GM21526 (cell line): ENCODE measurements around the gene DVL1.

Source experiments
- ATAC-seq: cut with Tn5 transposase; IDR thresholded peaks from one replicate; pipeline ENCODE4 v1.9.1; 2021; ENCODE audit warnings: moderate library complexity; ENCODE audit not compliant: unreplicated experiment, low FRiP score

DVL1 gene

DNA sequence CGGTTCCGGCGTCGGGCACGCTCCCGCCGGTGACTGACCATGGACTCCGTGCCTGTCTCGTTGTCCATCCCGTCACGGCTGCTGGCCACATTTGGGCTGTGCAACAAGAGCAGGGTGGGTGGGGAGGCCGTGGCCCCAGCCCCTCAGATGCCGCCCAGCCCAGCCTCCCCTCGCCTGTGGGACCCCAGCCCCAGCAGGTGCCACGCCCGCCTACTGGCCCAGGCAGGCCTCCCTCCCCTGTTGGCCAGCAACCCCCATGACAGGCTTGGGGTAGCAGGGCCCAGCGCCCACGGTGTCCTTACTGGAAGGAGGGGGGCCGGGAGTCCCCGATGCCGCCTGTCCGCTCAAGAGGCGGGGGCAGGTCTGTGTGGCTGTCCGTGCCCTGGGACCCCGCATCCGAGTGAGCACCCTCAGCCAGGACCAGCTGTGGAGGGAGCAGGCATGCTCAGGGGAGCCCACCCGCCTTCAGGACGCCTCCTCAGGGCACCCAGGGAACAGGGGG is 7.1 kb downstream of the DVL1 start:
- ATAC-seq = no peak

DNA sequence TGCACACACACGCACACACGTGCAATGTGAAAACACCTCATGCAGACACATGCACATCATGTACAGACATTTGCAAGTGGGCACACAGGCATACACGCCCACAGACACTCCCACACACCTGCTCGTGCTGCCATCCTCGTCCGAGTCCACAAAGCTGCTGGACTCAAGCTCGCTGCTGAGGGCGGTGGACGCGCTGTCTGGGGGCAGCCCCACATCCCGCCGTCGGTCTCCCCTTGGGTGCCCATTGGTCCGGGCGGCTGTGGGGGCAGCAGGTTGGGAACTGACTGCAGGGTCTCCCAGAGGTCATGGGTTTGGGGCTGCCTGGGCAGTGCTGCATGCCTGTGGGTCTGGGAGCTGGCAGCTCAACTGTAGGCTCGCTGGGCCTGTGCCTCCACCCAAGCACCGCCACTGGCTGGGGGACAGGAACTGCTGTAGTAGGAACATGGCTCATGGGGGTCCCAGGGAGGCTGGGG is 7.6 kb downstream of the DVL1 start:
- no peak for ATAC-seq

DNA sequence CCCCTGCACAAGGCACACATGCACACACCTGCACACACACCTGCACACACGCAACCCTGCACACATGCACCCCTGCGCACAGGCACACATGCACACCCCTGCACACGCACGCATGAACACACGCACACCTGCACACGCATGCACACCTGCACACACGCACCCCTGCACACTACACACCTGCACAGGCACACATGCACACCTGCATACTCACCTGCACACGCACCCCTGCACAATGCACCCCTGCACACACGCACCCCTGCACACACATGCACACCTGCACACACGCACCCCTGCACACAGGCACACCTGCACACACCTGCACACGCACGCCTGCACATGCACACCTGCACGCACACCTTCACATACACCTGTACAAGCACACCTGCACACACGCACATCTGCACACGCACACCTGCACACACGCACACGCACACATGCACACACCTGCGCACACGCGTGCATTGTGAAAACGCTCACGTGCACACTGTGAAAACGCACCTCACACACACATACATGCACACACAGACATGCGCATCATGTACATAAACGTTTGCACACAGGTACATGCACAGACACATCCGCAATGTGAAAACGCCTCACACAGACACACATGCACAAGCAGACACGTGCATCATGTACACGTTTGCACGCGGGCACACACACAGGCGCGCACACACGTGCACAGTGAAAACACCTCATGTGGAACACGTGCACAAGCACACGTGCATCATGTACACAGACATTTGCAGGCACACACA is 8.2 kb downstream of the DVL1 start:
- ATAC-seq = no peak

DNA sequence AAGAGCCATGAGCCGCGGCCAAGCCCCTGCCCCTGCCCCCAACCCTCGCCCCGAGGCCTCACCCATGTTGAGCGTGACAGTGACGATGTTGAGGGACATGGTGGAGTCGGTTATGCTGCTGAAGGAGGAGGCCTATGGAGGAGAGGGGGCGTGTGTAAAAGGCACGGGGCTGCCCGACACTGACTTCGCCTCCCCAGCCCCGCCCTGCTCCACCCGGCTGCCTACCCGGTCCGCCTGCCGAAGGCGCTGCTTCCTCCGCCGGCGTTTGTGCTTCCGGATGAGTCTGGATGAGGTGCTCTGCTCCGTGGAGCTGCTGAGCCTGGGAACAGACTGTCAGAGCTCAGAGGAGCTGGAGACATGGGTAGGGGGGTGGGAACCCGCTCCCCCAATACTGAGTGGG is 9.0 kb downstream of the DVL1 start:
- ATAC-seq = no peak

DNA sequence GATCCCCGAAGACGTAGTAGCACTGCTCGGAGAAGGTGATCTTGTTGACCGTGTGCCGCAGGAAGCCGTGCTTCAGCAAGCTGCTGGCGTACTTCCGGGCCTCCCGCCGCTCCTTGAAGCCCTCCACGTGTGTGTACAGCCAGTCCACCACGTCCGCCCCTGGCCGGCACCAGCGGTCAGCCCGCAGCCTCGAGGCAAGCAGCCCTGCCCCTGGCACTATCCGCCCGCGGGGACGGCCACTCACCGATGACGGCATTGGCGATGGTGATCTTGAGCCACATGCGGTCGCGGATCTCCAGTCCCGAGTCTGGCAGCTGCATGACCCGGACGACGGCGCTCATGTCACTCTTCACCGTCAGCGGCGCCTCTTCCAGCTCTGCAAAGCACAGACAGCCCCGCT is 10.9 kb downstream of the DVL1 start:
- ATAC-seq = no peak

DNA sequence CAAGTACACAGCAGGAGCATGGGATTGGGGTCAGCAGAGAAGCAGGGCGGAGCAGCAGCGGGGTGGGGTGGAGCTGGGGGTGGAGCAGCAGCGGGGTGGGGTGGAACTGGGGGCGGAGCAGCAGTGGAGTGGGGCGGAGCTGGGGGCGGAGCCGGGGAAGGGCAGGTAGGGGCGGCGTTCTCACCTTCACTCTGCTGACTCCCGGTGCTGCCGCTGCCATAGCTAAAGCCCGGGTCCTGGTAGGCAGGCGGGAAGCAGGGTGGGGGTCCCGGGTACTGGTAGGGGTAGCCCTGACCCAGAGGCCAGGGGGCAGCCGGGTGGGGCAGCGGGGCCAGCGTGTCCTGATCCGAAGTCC is 11.4 kb downstream of the DVL1 start:
- ATAC-seq = no peak

DNA sequence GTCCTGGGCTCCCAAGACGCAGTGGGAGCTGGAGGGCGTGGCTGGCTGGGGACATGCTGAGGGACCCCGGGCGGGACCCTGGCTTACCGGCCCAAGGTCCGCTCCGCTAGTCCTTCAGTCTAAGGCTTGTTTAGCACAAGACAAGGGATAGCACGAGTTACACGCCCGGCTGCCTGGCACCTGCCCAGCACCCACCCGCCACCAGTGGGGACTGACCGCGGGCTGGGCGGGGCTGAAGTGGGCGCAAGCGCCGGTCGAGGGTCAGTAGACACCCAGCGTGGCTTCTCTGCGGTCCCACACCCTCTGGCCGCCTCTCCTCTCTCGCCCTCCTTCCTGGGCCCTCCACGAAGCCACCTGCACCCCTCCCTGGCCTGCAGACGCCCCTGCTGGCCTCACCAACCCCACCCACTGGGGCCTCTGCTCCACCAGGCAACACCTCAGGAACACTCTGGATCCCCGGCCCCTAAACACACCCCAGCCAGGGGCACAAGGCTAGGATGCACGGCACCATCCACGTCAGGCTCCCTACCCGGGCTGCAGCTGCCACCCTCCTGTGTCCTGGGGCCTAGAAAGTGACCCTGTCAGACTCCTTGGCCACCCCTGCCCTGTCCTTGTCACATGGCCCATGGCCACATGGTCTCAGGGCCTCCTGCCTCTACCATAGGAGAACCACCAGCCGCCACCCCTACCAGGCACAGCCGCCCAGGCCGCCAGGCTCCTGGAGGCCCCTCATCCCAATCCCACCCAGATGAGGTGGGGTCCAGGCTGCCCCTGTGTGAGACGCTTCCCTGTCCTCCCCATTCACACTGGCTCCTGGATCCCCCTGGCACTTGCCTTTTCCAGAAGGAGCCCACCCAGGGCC is 12.1 kb downstream of the DVL1 start:
- no peak for ATAC-seq

DNA sequence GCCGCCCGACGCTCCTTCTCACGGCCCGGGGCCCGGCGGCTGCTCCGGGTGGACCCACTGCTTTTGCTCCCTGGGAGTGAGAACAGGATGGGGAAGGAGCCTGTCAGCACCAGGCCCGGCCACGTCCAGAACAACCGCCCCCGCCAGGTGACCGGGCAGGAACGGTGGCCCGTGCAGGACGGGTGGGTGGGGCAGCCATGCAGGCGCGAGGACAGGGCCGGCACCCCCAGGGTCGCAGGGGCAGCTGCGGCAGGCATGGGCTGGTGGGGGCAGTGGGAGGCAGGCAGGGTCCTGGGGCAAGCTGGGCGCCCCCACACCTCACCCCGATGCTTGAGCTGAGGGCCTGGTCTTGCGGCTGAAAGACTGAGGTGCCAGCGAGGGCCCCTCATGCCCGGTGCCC is 12.8 kb downstream of the DVL1 start:
- ATAC-seq = no peak

DNA sequence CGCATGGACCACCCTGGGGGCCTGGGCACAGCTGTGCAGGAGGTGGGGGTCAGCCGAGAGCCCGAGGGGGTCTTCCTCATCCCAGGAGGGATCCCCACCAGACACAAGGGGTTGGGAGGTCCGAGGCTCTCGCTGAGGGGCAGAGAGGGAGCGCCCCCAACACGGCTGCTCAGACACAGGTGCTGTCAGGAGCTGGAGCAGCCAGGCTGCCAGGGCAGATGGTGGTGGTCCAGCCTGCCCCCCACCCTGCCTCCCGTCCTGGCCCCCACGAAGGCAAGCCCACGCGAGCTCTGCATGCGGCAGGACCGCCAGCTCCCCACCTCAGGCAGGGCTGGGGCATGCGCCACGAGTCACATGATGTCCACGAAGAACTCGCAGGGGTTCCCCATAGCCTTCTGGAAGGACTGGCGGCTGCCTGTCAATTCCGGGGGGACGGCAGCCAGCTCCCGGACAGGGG is 13.4 kb downstream of the DVL1 start:
- ATAC-seq = no peak

DNA sequence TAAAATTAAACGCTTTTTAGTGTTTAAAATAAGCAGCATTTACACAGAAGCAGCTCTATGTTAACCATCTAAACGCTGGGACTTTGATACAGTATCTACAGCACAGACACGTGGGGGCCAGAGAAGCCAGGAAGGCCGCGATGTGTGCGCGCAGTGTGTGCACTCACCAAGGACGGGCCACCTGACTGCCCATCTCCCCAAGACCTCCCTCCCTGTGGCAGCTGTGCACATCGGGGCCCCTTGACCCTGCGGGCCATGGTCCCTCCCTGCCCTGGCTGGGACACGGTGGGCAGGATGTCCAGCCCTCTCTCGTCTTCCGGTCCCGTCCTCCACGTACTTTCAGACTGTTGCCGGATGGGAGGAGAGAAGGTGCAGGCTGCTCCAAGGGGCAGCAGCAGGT is 13.9 kb downstream of the DVL1 start:
- no peak for ATAC-seq

DNA sequence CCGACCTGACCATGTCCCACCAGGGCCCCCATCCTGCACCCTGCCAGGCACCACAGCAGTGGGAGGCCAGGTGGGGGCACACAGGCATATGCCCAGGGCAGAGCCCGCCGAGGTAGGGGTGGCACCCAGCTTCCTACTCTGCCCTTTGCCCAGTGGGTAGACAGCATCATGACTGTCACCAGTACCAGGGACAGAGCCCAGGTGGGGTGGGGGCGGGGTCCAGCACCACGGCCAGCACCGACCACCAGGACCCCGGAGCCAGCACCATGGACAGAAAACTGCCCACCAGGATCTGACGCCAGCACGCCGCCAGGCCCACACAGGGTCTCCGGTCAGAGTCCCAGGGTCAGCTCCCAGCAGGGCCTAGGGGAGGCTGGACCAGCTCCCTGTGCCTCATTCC is 14.4 kb downstream of the DVL1 start:
- no peak for ATAC-seq

DNA sequence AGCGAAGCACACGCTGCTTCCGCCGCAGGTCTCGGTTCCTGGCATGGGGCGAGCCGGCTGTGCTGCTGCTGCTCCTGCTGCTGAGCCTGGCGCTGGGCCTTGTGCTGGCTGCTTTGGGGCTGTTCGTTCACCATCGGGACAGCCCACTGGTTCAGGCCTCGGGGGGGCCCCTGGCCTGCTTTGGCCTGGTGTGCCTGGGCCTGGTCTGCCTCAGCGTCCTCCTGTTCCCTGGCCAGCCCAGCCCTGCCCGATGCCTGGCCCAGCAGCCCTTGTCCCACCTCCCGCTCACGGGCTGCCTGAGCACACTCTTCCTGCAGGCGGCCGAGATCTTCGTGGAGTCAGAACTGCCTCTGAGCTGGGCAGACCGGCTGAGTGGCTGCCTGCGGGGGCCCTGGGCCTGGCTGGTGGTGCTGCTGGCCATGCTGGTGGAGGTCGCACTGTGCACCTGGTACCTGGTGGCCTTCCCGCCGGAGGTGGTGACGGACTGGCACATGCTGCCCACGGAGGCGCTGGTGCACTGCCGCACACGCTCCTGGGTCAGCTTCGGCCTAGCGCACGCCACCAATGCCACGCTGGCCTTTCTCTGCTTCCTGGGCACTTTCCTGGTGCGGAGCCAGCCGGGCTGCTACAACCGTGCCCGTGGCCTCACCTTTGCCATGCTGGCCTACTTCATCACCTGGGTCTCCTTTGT is 15.5 kb downstream of the DVL1 start:
- no peak for ATAC-seq

DNA sequence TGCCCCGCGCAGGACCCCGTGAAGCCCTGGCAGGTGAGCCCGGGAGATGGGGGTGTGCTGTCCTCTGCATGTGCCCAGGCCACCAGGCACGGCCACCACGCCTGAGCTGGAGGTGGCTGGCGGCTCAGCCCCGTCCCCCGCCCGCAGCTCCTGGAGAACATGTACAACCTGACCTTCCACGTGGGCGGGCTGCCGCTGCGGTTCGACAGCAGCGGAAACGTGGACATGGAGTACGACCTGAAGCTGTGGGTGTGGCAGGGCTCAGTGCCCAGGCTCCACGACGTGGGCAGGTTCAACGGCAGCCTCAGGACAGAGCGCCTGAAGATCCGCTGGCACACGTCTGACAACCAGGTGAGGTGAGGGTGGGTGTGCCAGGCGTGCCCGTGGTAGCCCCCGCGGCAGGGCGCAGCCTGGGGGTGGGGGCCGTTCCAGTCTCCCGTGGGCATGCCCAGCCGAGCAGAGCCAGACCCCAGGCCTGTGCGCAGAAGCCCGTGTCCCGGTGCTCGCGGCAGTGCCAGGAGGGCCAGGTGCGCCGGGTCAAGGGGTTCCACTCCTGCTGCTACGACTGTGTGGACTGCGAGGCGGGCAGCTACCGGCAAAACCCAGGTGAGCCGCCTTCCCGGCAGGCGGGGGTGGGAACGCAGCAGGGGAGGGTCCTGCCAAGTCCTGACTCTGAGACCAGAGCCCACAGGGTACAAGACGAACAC is 16.3 kb downstream of the DVL1 start:
- ATAC-seq = no peak

DNA sequence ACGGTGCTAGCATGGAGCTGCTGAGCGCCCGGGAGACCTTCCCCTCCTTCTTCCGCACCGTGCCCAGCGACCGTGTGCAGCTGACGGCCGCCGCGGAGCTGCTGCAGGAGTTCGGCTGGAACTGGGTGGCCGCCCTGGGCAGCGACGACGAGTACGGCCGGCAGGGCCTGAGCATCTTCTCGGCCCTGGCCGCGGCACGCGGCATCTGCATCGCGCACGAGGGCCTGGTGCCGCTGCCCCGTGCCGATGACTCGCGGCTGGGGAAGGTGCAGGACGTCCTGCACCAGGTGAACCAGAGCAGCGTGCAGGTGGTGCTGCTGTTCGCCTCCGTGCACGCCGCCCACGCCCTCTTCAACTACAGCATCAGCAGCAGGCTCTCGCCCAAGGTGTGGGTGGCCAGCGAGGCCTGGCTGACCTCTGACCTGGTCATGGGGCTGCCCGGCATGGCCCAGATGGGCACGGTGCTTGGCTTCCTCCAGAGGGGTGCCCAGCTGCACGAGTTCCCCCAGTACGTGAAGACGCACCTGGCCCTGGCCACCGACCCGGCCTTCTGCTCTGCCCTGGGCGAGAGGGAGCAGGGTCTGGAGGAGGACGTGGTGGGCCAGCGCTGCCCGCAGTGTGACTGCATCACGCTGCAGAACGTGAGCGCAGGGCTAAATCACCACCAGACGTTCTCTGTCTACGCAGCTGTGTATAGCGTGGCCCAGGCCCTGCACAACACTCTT is 17.0 kb downstream of the DVL1 start:
- ATAC-seq = no peak

DNA sequence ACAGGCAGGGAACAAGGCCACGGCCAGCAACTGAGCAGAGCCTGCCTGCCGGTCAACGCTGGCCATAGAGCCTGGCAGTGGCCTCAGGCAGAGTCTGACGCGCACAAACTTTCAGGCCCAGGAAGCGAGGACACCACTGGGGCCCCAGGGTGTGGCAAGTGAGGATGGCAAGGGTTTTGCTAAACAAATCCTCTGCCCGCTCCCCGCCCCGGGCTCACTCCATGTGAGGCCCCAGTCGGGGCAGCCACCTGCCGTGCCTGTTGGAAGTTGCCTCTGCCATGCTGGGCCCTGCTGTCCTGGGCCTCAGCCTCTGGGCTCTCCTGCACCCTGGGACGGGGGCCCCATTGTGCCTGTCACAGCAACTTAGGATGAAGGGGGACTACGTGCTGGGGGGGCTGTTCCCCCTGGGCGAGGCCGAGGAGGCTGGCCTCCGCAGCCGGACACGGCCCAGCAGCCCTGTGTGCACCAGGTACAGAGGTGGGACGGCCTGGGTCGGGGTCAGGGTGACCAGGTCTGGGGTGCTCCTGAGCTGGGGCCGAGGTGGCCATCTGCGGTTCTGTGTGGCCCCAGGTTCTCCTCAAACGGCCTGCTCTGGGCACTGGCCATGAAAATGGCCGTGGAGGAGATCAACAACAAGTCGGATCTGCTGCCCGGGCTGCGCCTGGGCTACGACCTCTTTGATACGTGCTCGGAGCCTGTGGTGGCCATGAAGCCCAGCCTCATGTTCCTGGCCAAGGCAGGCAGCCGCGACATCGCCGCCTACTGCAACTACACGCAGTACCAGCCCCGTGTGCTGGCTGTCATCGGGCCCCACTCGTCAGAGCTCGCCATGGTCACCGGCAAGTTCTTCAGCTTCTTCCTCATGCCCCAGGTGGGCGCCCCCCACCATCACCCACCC is 17.9 kb downstream of the DVL1 start, which contains the start of gene TAS1R3:
Gene TAS1R3, plus strand, starts transcription at position 213 of the 898 bp plus-strand sequence. Its CDS starts 66 bp downstream, at position 279.
- no peak for ATAC-seq

DNA sequence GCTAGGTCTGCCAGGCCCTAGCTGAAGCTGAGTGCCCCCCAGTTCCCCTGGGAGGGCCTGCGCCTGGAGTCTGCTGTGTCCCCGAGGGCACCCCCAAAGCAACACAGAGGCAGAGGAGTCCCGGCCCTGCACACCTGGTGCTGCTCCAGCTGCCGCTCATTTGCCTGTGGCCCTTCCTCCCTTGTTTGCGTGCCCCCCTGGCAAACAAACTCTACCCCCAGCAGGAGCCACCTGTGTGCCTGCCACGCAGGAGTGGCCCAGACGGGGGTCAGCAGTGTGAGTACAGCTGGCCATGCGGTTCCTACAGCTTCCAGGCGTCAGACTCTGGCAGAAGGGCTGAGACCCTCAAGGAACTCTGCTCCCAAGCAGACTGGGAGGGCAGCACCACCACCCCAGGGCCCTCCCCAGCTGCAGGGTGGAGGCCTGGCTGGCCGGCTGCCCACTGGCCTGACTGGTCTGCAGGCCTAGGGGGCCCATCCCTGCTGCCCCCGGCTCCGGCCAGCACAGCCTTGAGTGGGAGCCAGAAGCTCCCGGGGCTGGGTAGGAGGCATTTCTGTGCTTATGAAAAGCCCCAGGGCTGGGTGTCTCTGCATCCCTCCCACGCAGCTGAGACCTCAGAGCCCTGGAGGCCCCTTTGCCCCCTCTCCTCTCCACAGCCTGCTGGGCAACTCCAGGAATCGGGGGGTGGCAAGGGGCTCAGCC is 18.7 kb downstream of the DVL1 start:
- no peak for ATAC-seq

DNA sequence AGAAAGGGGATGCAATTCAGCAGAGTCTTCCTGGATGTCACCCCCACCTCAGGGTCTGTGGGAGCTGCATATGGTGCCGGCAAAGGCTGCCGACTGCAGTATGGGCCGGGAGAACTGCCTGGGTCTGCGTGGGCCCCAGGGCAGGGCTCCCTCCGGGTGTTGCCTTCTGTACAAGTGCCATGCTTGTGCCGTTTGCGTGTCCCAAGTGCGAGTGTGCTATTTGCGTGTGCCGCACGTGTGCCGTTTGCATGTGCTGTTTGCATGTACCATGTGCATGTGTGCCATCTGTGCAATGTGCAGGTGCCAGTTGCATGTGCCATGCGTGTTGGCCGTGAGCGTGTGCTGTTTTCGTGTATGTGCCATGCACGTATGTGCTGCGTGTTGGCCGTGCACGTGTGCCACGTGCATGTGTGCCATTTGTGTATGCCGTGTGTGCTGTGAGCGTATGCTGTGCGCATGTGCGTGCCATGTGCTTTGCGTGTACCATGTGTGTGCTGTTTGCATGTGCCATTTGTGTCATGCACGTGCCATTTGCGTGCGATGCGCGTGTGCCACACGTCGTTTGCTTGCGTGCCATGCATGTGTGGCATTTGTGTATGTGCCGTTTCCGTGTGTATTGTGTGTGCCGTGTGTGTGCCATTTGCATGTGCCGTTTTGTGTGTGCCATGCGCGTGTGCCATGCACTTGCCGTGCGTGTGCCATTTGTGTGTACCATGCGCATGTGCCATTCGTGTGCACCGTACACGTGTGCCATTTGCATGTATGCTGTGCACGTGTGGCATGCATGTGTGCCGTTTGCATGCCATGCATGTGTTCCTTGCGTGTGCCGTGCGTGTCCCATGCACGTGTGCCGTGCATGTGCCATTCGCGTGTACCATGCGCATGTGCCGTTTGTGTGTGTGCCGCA is 19.7 kb downstream of the DVL1 start:
- no peak for ATAC-seq
